ENCODE measurements around the gene COL5A1. TPM values are rescaled to one million over a fixed set of nuclear protein-coding genes. Genes with fewer than 3 reads are reported as not detected.

Gene COL5A1
- total RNA-seq, 1 experiment from 2014 or later = 9.5 TPM

DNA sequence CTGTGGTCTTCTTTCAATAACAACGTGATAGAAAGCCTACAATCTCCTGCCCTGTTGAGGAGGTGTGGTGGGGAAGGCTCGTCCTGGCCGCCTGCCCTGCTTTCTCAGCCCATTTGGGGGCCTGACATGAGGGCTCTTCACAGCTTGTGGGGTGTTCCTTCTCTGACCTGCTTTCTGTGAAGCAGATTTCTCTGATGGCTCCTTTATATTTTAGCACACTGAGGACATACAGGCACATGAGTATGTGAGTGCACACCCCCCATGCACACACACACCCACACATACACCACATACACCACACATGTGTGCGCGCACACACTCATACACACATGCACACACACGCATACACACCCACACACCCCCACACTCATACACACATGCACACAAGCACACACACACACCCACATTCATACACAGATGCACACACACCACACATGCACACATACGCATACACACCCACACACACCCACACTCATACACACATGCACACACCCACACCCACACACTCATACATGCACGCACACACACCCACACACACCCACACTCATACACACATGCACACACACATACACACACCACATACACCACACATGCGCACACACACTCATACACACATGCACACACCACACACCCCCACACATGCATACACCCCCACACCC is 117.5 kb downstream of the COL5A1 start:
- H3K27me3 ChIP-seq (ENCODE audit: insufficient read depth, low read length) = no peaks in the 10 kb centered on the region
- Mint-ChIP-seq H3K9me3 (peaks cover 6 to 13% of the 10 kb centered on the region in 2 experiments), H3K27me3 (ENCODE audit: low read depth) (no peaks in the 10 kb centered on the region), H3K36me3 (ENCODE audit: insufficient read depth in 1 of 3, low read depth in 3 of 3) (peaks cover 6 to 7% (median 6%) of the 10 kb centered on the region in 3 experiments; a peak in 4 of 7 replicates), H3K27ac (no peak overlapping the region; a peak in 2 of 7 replicates), H3K4me1 (no peaks in the 10 kb centered on the region), H3K4me3 (no peak overlapping the region)
- TF ChIP-seq, protein P1, sequence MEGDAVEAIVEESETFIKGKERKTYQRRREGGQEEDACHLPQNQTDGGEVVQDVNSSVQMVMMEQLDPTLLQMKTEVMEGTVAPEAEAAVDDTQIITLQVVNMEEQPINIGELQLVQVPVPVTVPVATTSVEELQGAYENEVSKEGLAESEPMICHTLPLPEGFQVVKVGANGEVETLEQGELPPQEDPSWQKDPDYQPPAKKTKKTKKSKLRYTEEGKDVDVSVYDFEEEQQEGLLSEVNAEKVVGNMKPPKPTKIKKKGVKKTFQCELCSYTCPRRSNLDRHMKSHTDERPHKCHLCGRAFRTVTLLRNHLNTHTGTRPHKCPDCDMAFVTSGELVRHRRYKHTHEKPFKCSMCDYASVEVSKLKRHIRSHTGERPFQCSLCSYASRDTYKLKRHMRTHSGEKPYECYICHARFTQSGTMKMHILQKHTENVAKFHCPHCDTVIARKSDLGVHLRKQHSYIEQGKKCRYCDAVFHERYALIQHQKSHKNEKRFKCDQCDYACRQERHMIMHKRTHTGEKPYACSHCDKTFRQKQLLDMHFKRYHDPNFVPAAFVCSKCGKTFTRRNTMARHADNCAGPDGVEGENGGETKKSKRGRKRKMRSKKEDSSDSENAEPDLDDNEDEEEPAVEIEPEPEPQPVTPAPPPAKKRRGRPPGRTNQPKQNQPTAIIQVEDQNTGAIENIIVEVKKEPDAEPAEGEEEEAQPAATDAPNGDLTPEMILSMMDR (conservative IDR thresholded peaks at IDR 0.05) = no peak
- H2AFZ ChIP-seq (ENCODE audit: low read length) = no peak overlapping the region
- no peak overlapping the region for H4K91ac ChIP-seq (ENCODE audit: insufficient read length, low read depth, low read length)
- no peak overlapping the region for H3K9ac ChIP-seq (ENCODE audit: extremely low read depth, insufficient read length, low read length)
- no peak overlapping the region for H3T11ph ChIP-seq (ENCODE audit: low read length)
- no peak overlapping the region for H3K4me2 ChIP-seq (ENCODE audit: insufficient read depth, insufficient read length, low read length)
- H2BK20ac ChIP-seq (ENCODE audit: low read depth, low read length, poor library complexity, severe bottlenecking) = no peak overlapping the region
- no peak overlapping the region for H3K4ac ChIP-seq (ENCODE audit: low read depth, low read length)
- no peak overlapping the region for H4K8ac ChIP-seq (replicated peaks; ENCODE audit: insufficient read length, low read depth, low read length)
- no peaks in the 10 kb centered on the region for H3K23me2 ChIP-seq (ENCODE audit: insufficient read length, low read depth, low read length, poor library complexity, severe bottlenecking)
- H3K14ac ChIP-seq (ENCODE audit: insufficient read depth, low read length) = no peak overlapping the region
- no peak overlapping the region for H2AK5ac ChIP-seq (ENCODE audit: insufficient read length, low read length)
- no peak overlapping the region for H4K5ac ChIP-seq (ENCODE audit: insufficient read length, low read depth, low read length)
- H2BK12ac ChIP-seq (ENCODE audit: insufficient read length, low read depth, low read length) = no peak overlapping the region
- no peak overlapping the region for H2BK120ac ChIP-seq (ENCODE audit: low read depth, low read length, poor library complexity, severe bottlenecking)
- H3K9me3 ChIP-seq (ENCODE audit: control insufficient read depth, low read depth, low read length) = no peaks in the 10 kb centered on the region
- no peak overlapping the region for H3K18ac ChIP-seq (ENCODE audit: insufficient read length, low read depth, low read length)
- WGBS (ENCODE audit: extremely low coverage, insufficient read length, low lambda C conversion rate) = no CpG with 5 or more reads among the region's 9 CpGs
- H4K20me1 ChIP-seq (ENCODE audit: control insufficient read depth, insufficient read depth, insufficient read length) = no peaks in the 10 kb centered on the region
- H3K79me2 ChIP-seq (ENCODE audit: insufficient read depth, low read length) = no peaks in the 10 kb centered on the region
- no peak overlapping the region for H3K56ac ChIP-seq (ENCODE audit: insufficient read length, low read depth, low read length)
- H3K27ac ChIP-seq (ENCODE audit: insufficient read length, low read depth, low read length) = no peak overlapping the region
- H3K79me1 ChIP-seq (ENCODE audit: insufficient read depth, low read depth, low read length, poor library complexity, severe bottlenecking) = no peaks in the 10 kb centered on the region
- H3K4me1 ChIP-seq (ENCODE audit: insufficient read depth, low read length) = no peaks in the 10 kb centered on the region
- H2BK15ac ChIP-seq (ENCODE audit: low read depth, low read length) = no peak overlapping the region
- no peak for DNase-seq
- H3K23ac ChIP-seq (ENCODE audit: insufficient read length, low read depth, low read length) = no peak overlapping the region
- H2BK5ac ChIP-seq (ENCODE audit: insufficient read length, low read length) = no peak overlapping the region
